Testis (tissue), 3 donors: ENCODE results near the gene SEMA3E. TPM values are rescaled to one million over a fixed set of nuclear protein-coding genes. Genes with fewer than 3 reads are reported as not detected.

Source experiments
- DNase-seq: peaks from one replicate; pipeline ENCODE4 v3.0.0-alpha.2; 2019
- H3K27ac ChIP-seq, 2 donors: fragments of 200-600 bp; sonication (generic); one replicate each; pipeline ENCODE4 v1.5.1; 2019
- H3K27me3 ChIP-seq: fragments of 200-600 bp; sonication (generic); one replicate; pipeline ENCODE4 v1.5.1; 2019
- H3K36me3 ChIP-seq: fragments of 200-600 bp; sonication (generic); one replicate; pipeline ENCODE4 v1.5.1; 2017; ENCODE audit warnings: low read depth; ENCODE audit errors: missing control alignments
- H3K4me1 ChIP-seq: fragments of 200-600 bp; sonication (generic); one replicate; pipeline ENCODE4 v1.5.1; 2019
- H3K4me3 ChIP-seq, 2 donors: fragments of 200-600 bp; sonication (generic); one replicate each; pipeline ENCODE4 v1.5.1; 2017 to 2019
- H3K9me3 ChIP-seq: fragments of 200-600 bp; sonication (generic); one replicate; pipeline ENCODE4 v1.5.1; 2017
- POLR2A ChIP-seq: fragments of 450-650 bp; IDR thresholded peaks from one replicate; pipeline ENCODE4 v1.6.1; 2017; ENCODE audit warnings: antibody characterized with exemption, mild to moderate bottlenecking, moderate library complexity
- WGBS, 2 donors: methylation state at CpG; one replicate each; pipeline ENCODE4 v1.1.5; 2018; 5-methylcytosine and 5-hydroxymethylcytosine counted together
- intact Hi-C: fragments of 100-400 bp; cut with DNase I; formaldehyde crosslinking; loops from one replicate; pipeline ENCODE4 v1.15.1; 2023; ENCODE audit warnings: low total_unique reads
- polyA plus RNA-seq: library from polyadenylated mRNA; stranded (reverse); fragments of 350-450 nt; fragmentation: Illumina TruSeq; extraction: RNeasy Lipid Tissue Mini Kit (QIAGEN cat#74804); gene quantifications from one replicate; pipeline ENCODE4 v1.2.3, GENCODE V29; 2014; ENCODE audit warnings: low read depth, low replicate concordance; ENCODE audit not compliant: insufficient read depth
- total RNA-seq, 2 donors: library from RNA; depleted of rRNA; stranded (reverse); fragments of >200 nt; gene quantifications; one replicate each; pipeline ENCODE4 v1.2.3, GENCODE V29; 2016
- TF ChIP-seq, protein P1 (sequence below), 3 experiments: fragments of 450-650 bp in 2 of 3; fragments of 200-600 bp in 1 of 3; sonication (generic) in 1 of 3; IDR thresholded peaks; one replicate each; pipeline ENCODE4 v1.5.1; 2016 to 2019; ENCODE audit warnings: antibody characterized with exemption in 3 of 3, mild to moderate bottlenecking in 2 of 3, moderate library complexity in 1 of 3

SEMA3E gene
- total and polyA plus RNA-seq, 3 donors from 2014 or later = 0.19 to 0.47 (median 0.36) TPM

DNA sequence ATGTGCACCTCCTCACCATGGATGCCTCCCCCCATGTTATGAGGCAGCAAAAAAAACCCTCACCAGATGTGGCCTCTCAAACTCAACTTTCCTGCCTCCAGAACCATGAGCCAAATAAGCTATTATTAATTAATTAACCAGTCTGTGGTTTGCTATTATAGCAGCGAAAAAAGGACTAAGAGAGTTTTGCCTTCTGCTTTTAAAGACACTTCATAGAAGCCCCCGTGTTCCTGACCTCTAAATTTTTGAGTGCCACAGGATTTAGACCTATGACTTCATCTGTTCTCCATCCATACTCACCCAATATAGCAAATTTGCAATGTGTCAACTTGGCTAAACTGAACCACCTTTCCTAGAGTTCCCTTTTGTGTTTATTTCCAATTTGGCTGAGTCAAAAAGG, 9.2 kb upstream of the SEMA3E start:
- 41 to 45% methylated on average over 2 of the region's 2 CpGs for whole genome bisulfite sequencing, 2 donors
- H3K27me3 ChIP-seq = no peaks in the 10 kb centered on the region
- intact Hi-C loops = no loop called here
- H3K9me3 ChIP-seq = no peaks in the 10 kb centered on the region
- TF ChIP-seq, protein P1, sequence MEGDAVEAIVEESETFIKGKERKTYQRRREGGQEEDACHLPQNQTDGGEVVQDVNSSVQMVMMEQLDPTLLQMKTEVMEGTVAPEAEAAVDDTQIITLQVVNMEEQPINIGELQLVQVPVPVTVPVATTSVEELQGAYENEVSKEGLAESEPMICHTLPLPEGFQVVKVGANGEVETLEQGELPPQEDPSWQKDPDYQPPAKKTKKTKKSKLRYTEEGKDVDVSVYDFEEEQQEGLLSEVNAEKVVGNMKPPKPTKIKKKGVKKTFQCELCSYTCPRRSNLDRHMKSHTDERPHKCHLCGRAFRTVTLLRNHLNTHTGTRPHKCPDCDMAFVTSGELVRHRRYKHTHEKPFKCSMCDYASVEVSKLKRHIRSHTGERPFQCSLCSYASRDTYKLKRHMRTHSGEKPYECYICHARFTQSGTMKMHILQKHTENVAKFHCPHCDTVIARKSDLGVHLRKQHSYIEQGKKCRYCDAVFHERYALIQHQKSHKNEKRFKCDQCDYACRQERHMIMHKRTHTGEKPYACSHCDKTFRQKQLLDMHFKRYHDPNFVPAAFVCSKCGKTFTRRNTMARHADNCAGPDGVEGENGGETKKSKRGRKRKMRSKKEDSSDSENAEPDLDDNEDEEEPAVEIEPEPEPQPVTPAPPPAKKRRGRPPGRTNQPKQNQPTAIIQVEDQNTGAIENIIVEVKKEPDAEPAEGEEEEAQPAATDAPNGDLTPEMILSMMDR (IDR thresholded peaks at IDR 0.05) = no peak
- no peak for TF ChIP-seq POLR2A
- no peak for DNase-seq
- H3K27ac ChIP-seq = no peak overlapping the region
- H3K4me1 ChIP-seq = no peaks in the 10 kb centered on the region
- no peaks in the 10 kb centered on the region for H3K36me3 ChIP-seq
- no peak overlapping the region for H3K4me3 ChIP-seq

DNA sequence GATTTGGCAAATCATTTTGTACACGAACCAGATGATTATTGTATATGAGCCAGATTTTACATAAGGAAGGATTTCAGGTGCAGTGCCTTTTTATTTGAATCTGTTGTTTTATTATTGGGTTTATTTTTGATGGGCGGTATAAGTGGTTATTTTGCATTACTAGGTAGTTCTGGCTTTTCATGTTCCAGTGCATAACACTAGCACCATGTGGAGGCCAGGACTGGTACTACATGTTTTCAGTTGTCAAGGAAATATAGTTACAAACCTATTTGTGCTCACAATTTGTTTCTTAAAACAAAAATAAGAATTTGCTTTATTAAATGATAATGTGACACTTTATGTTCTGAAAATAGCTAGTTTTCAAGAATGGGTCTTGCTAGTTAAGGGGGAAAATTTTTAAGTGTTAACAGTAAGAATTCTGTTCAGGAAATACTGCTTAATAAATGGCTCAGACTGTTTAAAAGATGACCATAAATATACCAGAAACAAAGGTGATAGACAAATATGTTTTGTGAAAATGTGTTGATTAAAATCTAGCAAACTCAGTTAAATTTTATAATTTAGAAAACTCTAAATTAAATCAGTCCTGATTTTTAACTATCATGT, 7.1 kb upstream of the SEMA3E start:
- Histone ChIP-seq H3K27me3 (no peaks in the 10 kb centered on the region), H3K9me3 (no peaks in the 10 kb centered on the region), H3K36me3 (no peaks in the 10 kb centered on the region), H3K4me1 (no peaks in the 10 kb centered on the region), H3K27ac (no peak overlapping the region), H3K4me3 (no peak overlapping the region)
- WGBS, 2 donors = 21 to 33% methylated on average over 2 of the region's 2 CpGs
- TF ChIP-seq, protein P1 (IDR thresholded peaks at IDR 0.05) = peak in 2 of 3 experiments; percentile 44 to 79
- no peak for TF ChIP-seq POLR2A
- DNase-seq = peak; percentile 63
- intact Hi-C loops = no loop called here

DNA sequence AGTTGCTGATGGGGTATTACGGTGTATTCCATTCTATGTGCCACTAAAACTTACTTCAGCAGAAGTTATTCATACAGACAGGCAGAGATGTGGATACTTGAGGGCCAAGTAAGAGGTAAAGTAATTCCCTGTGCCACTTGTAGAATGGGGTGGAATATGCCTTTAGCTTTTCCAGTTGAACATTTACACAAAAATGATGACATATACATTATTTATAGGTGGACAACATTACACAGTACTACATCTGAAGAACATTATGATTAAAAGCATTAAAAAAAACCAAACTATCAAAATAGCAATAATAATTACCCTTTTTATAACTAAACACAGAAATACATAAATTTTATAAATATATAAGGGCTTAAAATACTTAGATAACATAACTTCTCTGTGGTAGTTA, 3.5 kb upstream of the SEMA3E start:
- Histone ChIP-seq H3K4me1 (no peaks in the 10 kb centered on the region), H3K27me3 (no peaks in the 10 kb centered on the region), H3K4me3 (no peak overlapping the region), H3K36me3 (no peaks in the 10 kb centered on the region), H3K9me3 (no peaks in the 10 kb centered on the region), H3K27ac (no peak overlapping the region)
- TF ChIP-seq POLR2A = no peak
- TF ChIP-seq, protein P1 (IDR thresholded peaks at IDR 0.05) = no peak
- DNase-seq = no peak
- WGBS, 2 donors = 96 to 100% methylated on average over 1 of the region's 1 CpG
- intact Hi-C loops = no loop called here

DNA sequence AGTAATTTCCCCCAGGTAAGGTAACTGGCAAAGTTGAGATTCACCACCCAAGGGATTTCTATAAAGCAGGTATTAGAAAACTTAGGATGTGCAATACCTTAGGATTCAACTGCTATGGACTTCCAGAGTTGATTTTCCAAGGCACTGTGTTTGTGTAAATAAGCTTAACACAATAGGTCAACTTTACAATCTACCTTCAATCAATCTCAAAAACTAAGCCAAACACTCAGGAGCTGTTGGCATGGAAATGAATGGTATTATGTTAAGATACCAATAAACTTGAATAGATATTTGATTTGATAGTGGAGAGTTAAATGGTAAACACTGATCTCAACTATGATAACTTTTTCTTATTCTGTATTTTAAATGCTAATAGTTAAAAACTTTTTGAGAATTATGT, 762 bp upstream of the SEMA3E start:
- DNase-seq = no peak
- no peaks in the 10 kb centered on the region for H3K4me1 ChIP-seq
- no peaks in the 10 kb centered on the region for H3K9me3 ChIP-seq
- no peak overlapping the region for H3K4me3 ChIP-seq
- no peaks in the 10 kb centered on the region for H3K27me3 ChIP-seq
- intact Hi-C loops = no loop called here
- TF ChIP-seq POLR2A = no peak
- TF ChIP-seq, protein P1 (IDR thresholded peaks at IDR 0.05) = no peak
- no peaks in the 10 kb centered on the region for H3K36me3 ChIP-seq
- no peak overlapping the region for H3K27ac ChIP-seq

DNA sequence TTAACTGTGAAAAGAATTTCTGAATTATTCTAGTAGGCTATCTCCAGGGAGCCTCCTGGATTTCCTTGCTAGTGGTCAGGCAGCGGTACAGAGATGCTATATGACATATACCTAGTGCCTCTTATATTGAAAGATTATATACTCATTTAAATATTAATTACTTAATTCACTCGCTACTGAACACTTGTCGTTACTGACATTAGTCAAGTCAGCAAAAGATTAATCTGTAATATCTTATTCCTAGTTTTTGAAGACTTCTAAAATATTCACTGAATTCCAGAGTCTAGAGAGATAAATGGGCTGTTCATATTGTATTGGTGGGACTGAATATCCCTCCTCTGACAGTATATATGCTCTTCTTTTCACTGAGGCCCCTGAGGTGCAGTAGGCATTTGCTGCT, 2.9 kb downstream of the SEMA3E start:
- TF ChIP-seq POLR2A = no peak
- TF ChIP-seq, protein P1 (IDR thresholded peaks at IDR 0.05) = no peak
- H3K36me3 ChIP-seq = no peaks in the 10 kb centered on the region
- intact Hi-C loops = no loop called here
- no peak overlapping the region for H3K4me3 ChIP-seq
- H3K27ac ChIP-seq = no peak overlapping the region
- H3K4me1 ChIP-seq = no peaks in the 10 kb centered on the region
- H3K9me3 ChIP-seq = no peaks in the 10 kb centered on the region
- 93 to 98% methylated on average over 3 of the region's 3 CpGs for WGBS, 2 donors
- no peak for DNase-seq
- no peaks in the 10 kb centered on the region for H3K27me3 ChIP-seq
